Ascending aorta (tissue), 2 donors: Measurements from ENCODE around the gene DEPDC5. TPM values are rescaled to one million over a fixed set of nuclear protein-coding genes. Genes with fewer than 3 reads are reported as not detected.

ENCODE experiments used
- DNase-seq, 2 donors: peaks; one replicate each; pipeline ENCODE4 v3.0.0-alpha.2; 2019; ENCODE audit warnings: low spot score in 2 of 2
- H3K27ac ChIP-seq, 2 donors: fragments of 200-600 bp; sonication (generic); one replicate each; pipeline ENCODE4 v1.5.1; 2016 to 2017; ENCODE audit warnings: mild to moderate bottlenecking in 1 of 2
- H3K27me3 ChIP-seq: fragments of 200-600 bp; sonication (generic); one replicate; pipeline ENCODE4 v1.5.1; 2017
- H3K36me3 ChIP-seq, 2 donors: fragments of 200-600 bp; sonication (generic); one replicate each; pipeline ENCODE4 v1.5.1; 2016
- H3K4me1 ChIP-seq, 2 donors: fragments of 200-600 bp; sonication (generic); one replicate each; pipeline ENCODE4 v1.5.1; 2016 to 2017; ENCODE audit warnings: mild to moderate bottlenecking in 1 of 2
- H3K4me3 ChIP-seq, 2 donors: fragments of 200-600 bp; sonication (generic); one replicate each; pipeline ENCODE4 v1.5.1; 2016 to 2017; ENCODE audit warnings: mild to moderate bottlenecking in 1 of 2
- H3K9me3 ChIP-seq, 2 donors: fragments of 200-600 bp; sonication (generic); one replicate each; pipeline ENCODE4 v1.5.1; 2016
- intact Hi-C: fragments of 100-400 bp; cut with DNase I; formaldehyde crosslinking; loops from one replicate; pipeline ENCODE4 v1.15.1; 2023
- total RNA-seq: library from RNA; depleted of rRNA; stranded (reverse); fragments of >200 nt; gene quantifications from one replicate; pipeline ENCODE4 v1.1.0, GENCODE V29; 2016
- TF ChIP-seq, protein P1 (sequence below), 3 experiments: fragments of 200-600 bp in 2 of 3; fragments of 450-650 bp in 1 of 3; sonication (generic) in 2 of 3; IDR thresholded peaks; one replicate each; pipeline ENCODE4 v1.5.1; 2016 to 2019; ENCODE audit warnings: antibody characterized with exemption in 3 of 3, mild to moderate bottlenecking in 1 of 3, moderate library complexity in 1 of 3

DEPDC5 gene
- total RNA-seq, 1 donor from 2014 or later = 5.2 TPM

DNA sequence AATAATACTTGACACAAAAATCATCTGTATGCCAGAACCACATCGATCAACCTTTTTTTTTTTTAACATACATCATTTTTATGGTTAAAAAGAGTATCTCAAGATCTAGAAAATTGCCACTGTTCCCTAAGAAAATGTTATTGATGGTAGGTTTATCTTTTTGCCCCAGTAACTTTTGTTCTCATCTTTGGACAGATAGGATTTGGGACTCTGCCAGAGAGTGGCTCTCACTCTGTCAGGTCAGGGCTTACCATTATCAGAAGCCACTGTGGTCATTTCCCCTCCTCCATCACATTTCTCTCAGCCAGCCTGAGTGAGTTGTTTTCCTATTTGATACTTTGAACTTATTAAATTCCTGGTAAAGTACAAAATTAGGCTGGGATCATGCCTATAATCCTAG, 142.7 kb downstream of the DEPDC5 start:
- Histone ChIP-seq H3K4me1 (no peaks in the 10 kb centered on the region), H3K27me3 (no peaks in the 10 kb centered on the region), H3K4me3 (no peak overlapping the region), H3K9me3 (no peaks in the 10 kb centered on the region), H3K27ac (no peak overlapping the region), H3K36me3 (peaks cover 17 to 34% of the 10 kb centered on the region in 2 donors)
- intact Hi-C loops = no loop called here
- no peak for DNase-seq
- TF ChIP-seq, protein P1, sequence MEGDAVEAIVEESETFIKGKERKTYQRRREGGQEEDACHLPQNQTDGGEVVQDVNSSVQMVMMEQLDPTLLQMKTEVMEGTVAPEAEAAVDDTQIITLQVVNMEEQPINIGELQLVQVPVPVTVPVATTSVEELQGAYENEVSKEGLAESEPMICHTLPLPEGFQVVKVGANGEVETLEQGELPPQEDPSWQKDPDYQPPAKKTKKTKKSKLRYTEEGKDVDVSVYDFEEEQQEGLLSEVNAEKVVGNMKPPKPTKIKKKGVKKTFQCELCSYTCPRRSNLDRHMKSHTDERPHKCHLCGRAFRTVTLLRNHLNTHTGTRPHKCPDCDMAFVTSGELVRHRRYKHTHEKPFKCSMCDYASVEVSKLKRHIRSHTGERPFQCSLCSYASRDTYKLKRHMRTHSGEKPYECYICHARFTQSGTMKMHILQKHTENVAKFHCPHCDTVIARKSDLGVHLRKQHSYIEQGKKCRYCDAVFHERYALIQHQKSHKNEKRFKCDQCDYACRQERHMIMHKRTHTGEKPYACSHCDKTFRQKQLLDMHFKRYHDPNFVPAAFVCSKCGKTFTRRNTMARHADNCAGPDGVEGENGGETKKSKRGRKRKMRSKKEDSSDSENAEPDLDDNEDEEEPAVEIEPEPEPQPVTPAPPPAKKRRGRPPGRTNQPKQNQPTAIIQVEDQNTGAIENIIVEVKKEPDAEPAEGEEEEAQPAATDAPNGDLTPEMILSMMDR (IDR thresholded peaks at IDR 0.05) = no peak

DNA sequence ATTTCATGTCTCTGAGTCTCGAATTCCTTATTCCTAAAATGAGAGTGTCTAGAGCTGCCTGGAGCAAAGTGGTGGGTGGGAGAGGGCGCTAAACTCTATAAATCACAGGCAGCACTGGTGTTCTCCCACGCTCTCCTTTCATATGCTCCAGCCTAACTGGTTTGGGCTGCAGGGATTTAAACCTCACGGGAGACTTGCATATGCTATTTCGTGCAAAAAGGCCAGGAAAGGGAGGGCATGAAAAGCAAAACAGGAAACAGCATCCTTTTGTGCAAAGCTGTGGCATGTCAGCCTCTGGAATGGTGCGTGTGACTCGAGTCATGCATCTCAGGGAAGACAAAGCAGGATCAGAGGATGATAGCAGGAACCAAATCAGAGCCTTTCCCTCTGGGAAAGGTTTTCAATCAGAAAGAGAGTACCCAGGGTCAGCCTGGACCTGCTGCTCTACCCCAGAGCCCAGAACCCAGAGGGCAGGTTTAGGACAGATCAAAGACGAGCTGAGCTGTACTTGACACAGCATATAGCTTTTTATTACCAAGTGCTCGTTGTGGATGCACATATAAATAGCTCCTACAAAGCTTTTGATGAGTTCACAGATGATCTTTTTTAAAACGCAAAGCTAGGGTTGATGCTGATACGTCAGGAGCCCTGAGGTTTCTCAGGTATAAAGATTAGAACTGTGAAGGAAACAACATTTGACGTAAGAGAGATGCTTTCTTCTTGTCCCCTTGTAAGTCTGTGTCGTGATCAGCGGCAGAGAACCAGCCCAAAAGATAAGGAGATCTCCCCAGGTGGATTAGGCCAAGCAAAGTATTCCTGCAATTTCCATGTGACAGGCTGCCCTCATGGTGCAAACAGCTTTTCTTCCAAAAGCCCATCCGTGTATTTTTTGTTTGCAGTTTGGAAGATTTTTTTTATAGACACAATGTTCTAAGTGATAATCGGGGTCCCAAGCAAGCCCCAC, 144.3 kb downstream of the DEPDC5 start:
- Histone ChIP-seq H3K4me3 (no peak overlapping the region), H3K4me1 (no peaks in the 10 kb centered on the region), H3K9me3 (no peaks in the 10 kb centered on the region), H3K27me3 (no peaks in the 10 kb centered on the region), H3K27ac (no peak overlapping the region), H3K36me3 (peaks cover 21 to 46% of the 10 kb centered on the region in 2 donors)
- intact Hi-C loops = no loop called here
- TF ChIP-seq, protein P1 (IDR thresholded peaks at IDR 0.05) = no peak
- DNase-seq = no peak

DNA sequence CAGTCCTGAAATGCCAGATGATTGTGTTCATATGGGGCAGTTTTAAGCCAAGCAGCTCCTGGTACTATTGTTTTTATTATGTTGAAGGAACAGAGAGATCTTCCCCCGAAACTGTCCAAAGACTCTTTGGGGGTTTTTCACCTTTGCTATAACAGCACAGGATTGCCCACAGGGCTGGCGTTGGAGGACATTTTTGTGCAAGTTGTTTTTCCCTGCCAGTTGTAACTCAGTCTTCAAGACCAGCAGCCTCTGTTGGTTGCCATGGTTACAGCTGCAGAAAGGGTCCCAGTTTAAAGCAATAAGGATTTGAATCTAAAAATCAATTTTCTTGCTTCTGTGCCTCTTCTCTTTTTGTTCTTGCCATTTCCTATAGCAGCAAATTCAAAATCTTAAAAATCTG, 145.1 kb downstream of the DEPDC5 start:
- intact Hi-C loops = no loop called here
- H3K4me1 ChIP-seq = no peaks in the 10 kb centered on the region
- no peak for DNase-seq
- H3K36me3 ChIP-seq = peaks cover 22 to 44% of the 10 kb centered on the region in 2 donors
- no peak overlapping the region for H3K4me3 ChIP-seq
- no peaks in the 10 kb centered on the region for H3K9me3 ChIP-seq
- no peak overlapping the region for H3K27ac ChIP-seq
- H3K27me3 ChIP-seq = no peaks in the 10 kb centered on the region
- TF ChIP-seq, protein P1 (IDR thresholded peaks at IDR 0.05) = no peak

DNA sequence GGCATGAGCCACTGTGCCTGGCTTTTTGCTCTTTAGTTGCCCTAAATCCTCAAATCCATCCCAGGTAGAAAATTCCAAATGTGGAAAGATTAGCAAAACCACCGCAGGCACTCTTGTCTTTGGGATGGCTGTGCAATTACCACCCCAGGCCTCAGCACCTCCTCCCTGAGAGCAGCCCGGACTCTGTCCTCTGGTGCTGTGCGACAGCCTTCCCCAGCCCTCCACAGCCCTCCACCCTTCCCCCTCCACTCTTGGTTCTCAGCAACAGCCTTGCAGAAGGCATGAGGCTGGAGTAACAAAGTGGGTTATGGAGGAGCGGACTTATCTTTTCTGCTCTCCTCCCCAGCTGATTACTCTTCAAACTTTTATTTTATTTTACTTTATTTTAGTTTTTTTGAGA, 145.8 kb downstream of the DEPDC5 start:
- DNase-seq = no peak
- Histone ChIP-seq H3K4me1 (no peaks in the 10 kb centered on the region), H3K27ac (no peak overlapping the region), H3K9me3 (no peaks in the 10 kb centered on the region), H3K27me3 (no peaks in the 10 kb centered on the region), H3K36me3 (peaks cover 23 to 43% of the 10 kb centered on the region in 2 donors), H3K4me3 (no peak overlapping the region)
- intact Hi-C loops = no loop called here
- TF ChIP-seq, protein P1 (IDR thresholded peaks at IDR 0.05) = no peak

DNA sequence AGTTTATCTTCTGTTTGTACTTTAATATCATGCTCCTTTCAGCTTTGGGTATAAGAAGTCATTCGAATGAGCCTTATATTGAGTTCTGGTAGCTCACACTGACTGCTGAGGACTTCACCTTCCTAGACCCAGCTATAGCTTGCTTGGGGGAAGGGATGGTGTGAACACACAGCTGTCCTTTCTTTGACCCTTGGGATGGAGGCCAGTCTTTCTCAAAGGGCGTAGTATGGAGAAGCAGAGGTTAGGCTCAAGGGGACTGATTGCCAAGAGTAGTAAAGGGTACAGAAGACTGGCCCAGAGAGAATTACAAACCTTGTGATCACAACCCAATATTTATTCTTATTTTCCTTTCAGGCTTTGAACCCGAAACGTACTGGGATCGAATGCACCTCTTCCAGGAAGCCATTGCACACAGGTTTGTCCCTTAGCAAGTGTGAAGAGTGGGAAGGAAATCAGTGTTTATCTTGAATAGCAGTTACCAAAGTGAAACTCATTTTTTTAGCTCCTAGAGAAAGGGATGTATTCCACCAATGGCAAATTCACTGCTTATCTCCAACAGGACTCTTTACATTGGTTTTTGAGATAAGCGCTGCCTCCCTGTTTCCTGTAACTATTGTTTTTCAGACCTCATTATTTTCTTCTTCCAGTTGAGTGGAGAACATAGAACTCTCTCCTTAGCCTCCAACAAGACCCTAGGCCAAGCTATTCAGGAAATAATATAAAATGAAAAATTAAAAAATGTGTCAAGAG, 147.7 kb downstream of the DEPDC5 start:
- Histone ChIP-seq H3K9me3 (no peaks in the 10 kb centered on the region), H3K27ac (no peak overlapping the region), H3K4me1 (no peaks in the 10 kb centered on the region), H3K27me3 (no peaks in the 10 kb centered on the region), H3K36me3 (peaks cover 21 to 54% of the 10 kb centered on the region in 2 donors), H3K4me3 (no peak overlapping the region)
- no peak for DNase-seq
- intact Hi-C loops = no loop called here
- TF ChIP-seq, protein P1 (IDR thresholded peaks at IDR 0.05) = no peak
